GM19397 (cell line): Measurements from ENCODE around the gene ABCC6.
"Not testable (repeated sequence)": the region's sequence is repeated elsewhere in the genome, so short reads cannot be mapped to it uniquely, and the experiment has no call there.

Source experiments
- ATAC-seq: cut with Tn5 transposase; IDR thresholded peaks from one replicate; pipeline ENCODE4 v1.9.1; 2021; ENCODE audit warnings: mild to moderate bottlenecking, moderate library complexity; ENCODE audit not compliant: unreplicated experiment

Gene ABCC6

GRCh38 chr16:16191493-16192167 lies 31.7 kb downstream of the ABCC6 start:
- no peak for ATAC-seq

GRCh38 chr16:16190966-16191365 lies 32.3 kb downstream of the ABCC6 start:
- not testable (repeated sequence) for ATAC-seq

GRCh38 chr16:16190546-16190945 lies 32.7 kb downstream of the ABCC6 start:
- no peak for ATAC-seq

- no peak for ATAC-seq
These were observed 33.5 kb downstream of the ABCC6 start for GRCh38 chr16:16189842-16190241.

GRCh38 chr16:16188827-16189226 lies 34.5 kb downstream of the ABCC6 start:
- no peak for ATAC-seq

- no peak for ATAC-seq
These were observed 36.5 kb downstream of the ABCC6 start for GRCh38 chr16:16186820-16187219.

GRCh38 chr16:16185095-16185494 lies 38.2 kb downstream of the ABCC6 start:
- ATAC-seq = no peak

- no peak for ATAC-seq
These were observed 38.7 kb downstream of the ABCC6 start for GRCh38 chr16:16184594-16184993.

GRCh38 chr16:16183562-16183961 lies 39.7 kb downstream of the ABCC6 start:
- no peak for ATAC-seq

GRCh38 chr16:16182918-16183317 lies 40.4 kb downstream of the ABCC6 start:
- no peak for ATAC-seq

GRCh38 chr16:16181748-16182147 lies 41.5 kb downstream of the ABCC6 start:
- not testable (repeated sequence) for ATAC-seq

- ATAC-seq = no peak
These were observed 44.7 kb downstream of the ABCC6 start for GRCh38 chr16:16178455-16179162.

- no peak for ATAC-seq
These were observed 47.0 kb downstream of the ABCC6 start for GRCh38 chr16:16176328-16176727.

GRCh38 chr16:16175296-16175695 lies 48.0 kb downstream of the ABCC6 start:
- ATAC-seq = no peak

GRCh38 chr16:16172991-16173390 lies 50.3 kb downstream of the ABCC6 start:
- ATAC-seq = no peak

GRCh38 chr16:16171332-16171919 lies 51.9 kb downstream of the ABCC6 start:
- ATAC-seq = no peak

- ATAC-seq = no peak
These were observed 53.7 kb downstream of the ABCC6 start for GRCh38 chr16:16169615-16170014.

- ATAC-seq = no peak
These were observed 54.9 kb downstream of the ABCC6 start for GRCh38 chr16:16168431-16168830.

- ATAC-seq = no peak
These were observed 55.4 kb downstream of the ABCC6 start for GRCh38 chr16:16167927-16168326.

GRCh38 chr16:16166949-16167348 lies 56.3 kb downstream of the ABCC6 start:
- no peak for ATAC-seq

- no peak for ATAC-seq
These were observed 57.2 kb downstream of the ABCC6 start for GRCh38 chr16:16166085-16166484.

GRCh38 chr16:16164243-16164642 lies 59.1 kb downstream of the ABCC6 start:
- no peak for ATAC-seq
